ENCODE data around the gene LYL1. TPM values are rescaled to one million over a fixed set of nuclear protein-coding genes. Genes with fewer than 3 reads are reported as not detected.

The LYL1 gene
- total and polyA plus RNA-seq, 2 donors (not counting 1 experiment from before 2014, with no cell fraction given), result 112 to 125 TPM

DNA sequence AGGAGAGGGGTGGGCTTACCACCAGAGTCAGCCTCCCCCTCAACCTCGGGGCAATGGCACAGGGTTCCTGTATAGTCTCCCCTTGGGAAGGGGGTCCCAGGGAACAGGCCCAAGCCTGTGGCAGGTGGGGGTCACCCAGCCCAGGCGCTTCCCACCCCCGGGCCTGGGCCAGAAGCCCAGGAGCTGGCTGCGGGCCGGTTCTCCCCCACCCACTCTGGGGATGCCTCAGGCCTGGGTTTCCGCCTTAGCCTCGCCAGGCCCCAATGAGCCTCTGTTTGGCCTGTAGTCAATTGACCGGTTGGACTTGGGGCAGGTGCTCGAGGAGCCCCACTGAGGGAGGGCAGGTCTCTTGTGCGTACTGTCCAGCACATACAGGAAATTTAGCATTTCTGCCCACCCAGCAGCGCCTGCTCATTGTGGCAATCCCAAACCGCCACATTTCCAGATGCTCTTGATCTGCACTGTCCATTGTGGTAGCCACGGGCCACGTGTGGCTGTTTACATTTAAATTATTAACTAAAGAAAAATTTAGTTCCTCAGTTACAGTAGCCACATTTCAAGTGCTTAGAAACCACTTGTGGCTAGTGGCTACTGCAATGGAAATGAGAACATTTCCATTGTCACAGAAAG lies 9.9 kb downstream of the LYL1 start:
- peaks cover 20% of the 10 kb centered on the region for H3K79me2 ChIP-seq (ENCODE audit: control insufficient read depth, insufficient read depth, low read length)
- H3K36me3 ChIP-seq (replicated peaks in 1 of 2; ENCODE audit: control extremely low read depth in 1 of 2, control insufficient read depth in 1 of 2, extremely low read depth in 1 of 2, insufficient read depth in 2 of 2, low read length in 1 of 2), result no peaks in the 10 kb centered on the region
- no peaks in the 10 kb centered on the region for H3K9me3 ChIP-seq (ENCODE audit: control extremely low read depth in 1 of 3, control insufficient read depth in 2 of 3, insufficient read depth in 1 of 3, low read length in 2 of 3)
- H3K9ac ChIP-seq (ENCODE audit: low read length), result no peak overlapping the region
- H4K20me1 ChIP-seq (ENCODE audit: control insufficient read depth, insufficient read depth, low read length, poor library complexity, severe bottlenecking), result peaks cover 7% of the 10 kb centered on the region
- no peak overlapping the region for H3K27ac ChIP-seq (ENCODE audit: low read length in 2 of 2)
- Mint-ChIP-seq H3K4me1 (peaks cover 22% of the 10 kb centered on the region), H3K27ac (no peak overlapping the region), H3K9me3 (ENCODE audit: insufficient read depth) (no peaks in the 10 kb centered on the region), H3K4me3 (no peak overlapping the region), H3K27me3 (no peaks in the 10 kb centered on the region)
- H2AFZ ChIP-seq (ENCODE audit: insufficient read depth, low read depth, low read length, poor library complexity, severe bottlenecking), result no peak overlapping the region
- WGBS (ENCODE audit: insufficient coverage), result 94% methylated on average over 10 of the region's 14 CpGs
- CTCF ChIA-PET, result interaction anchor here (0.7 to 8.2 kb wide), 12 partner anchors 13 to 201 kb away, joined by 3 to 285 read pairs (median 5); partner anchors contain the start of gene GCDH
- TF ChIP-seq EZH2 (IDR thresholded peaks at IDR 0.05; ENCODE audit: borderline replicate concordance, insufficient read depth, low read depth, low read length, poor library complexity, severe bottlenecking), result no peak
- TF ChIP-seq, protein P1, sequence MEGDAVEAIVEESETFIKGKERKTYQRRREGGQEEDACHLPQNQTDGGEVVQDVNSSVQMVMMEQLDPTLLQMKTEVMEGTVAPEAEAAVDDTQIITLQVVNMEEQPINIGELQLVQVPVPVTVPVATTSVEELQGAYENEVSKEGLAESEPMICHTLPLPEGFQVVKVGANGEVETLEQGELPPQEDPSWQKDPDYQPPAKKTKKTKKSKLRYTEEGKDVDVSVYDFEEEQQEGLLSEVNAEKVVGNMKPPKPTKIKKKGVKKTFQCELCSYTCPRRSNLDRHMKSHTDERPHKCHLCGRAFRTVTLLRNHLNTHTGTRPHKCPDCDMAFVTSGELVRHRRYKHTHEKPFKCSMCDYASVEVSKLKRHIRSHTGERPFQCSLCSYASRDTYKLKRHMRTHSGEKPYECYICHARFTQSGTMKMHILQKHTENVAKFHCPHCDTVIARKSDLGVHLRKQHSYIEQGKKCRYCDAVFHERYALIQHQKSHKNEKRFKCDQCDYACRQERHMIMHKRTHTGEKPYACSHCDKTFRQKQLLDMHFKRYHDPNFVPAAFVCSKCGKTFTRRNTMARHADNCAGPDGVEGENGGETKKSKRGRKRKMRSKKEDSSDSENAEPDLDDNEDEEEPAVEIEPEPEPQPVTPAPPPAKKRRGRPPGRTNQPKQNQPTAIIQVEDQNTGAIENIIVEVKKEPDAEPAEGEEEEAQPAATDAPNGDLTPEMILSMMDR (IDR thresholded peaks at IDR 0.05), result no peak
- peaks cover 11 to 30% of the 10 kb centered on the region in 2 donors for H3K4me1 ChIP-seq (ENCODE audit: control insufficient read depth in 2 of 2, insufficient read depth in 2 of 2, low read length in 2 of 2)
- H3K4me2 ChIP-seq (replicated peaks; ENCODE audit: low read depth, low read length, poor library complexity, severe bottlenecking), result no peak overlapping the region
- POLR2A ChIA-PET, result interaction anchor here (0.7 to 2.9 kb wide), 3 partner anchors 115 to 1322 kb away, joined by 3 to 13 read pairs (median 10); no protein-coding TSS in a partner anchor
- no peak overlapping the region for H3K4me3 ChIP-seq (ENCODE audit: control extremely low read depth in 1 of 5, extremely low read depth in 1 of 5, insufficient read depth in 1 of 5, low read depth in 2 of 5, low read length in 4 of 5)
- no peaks in the 10 kb centered on the region for H3K27me3 ChIP-seq (replicated peaks in 1 of 4; ENCODE audit: control extremely low read depth in 1 of 4, control insufficient read depth in 3 of 4, insufficient read depth in 4 of 4, low read length in 3 of 4)
- intact Hi-C loops (cut with micrococcal nuclease), result loop anchor here (1.0 to 5.0 kb wide), 4 partner anchors 31 to 114 kb away; no protein-coding TSS in a partner anchor
- DNase-seq (peak; percentile 13), ATAC-seq (ENCODE audit: low read depth) (no peak)

GRCh38 chr19:13092158-13092543 lies 10.5 kb downstream of the LYL1 start:
- H3K36me3 ChIP-seq (replicated peaks in 1 of 2; ENCODE audit: control extremely low read depth in 1 of 2, control insufficient read depth in 1 of 2, extremely low read depth in 1 of 2, insufficient read depth in 2 of 2, low read length in 1 of 2), result no peaks in the 10 kb centered on the region
- peaks cover 11 to 30% of the 10 kb centered on the region in 2 donors for H3K4me1 ChIP-seq (ENCODE audit: control insufficient read depth in 2 of 2, insufficient read depth in 2 of 2, low read length in 2 of 2)
- Mint-ChIP-seq H3K4me3 (no peak overlapping the region), H3K27ac (no peak overlapping the region), H3K27me3 (no peaks in the 10 kb centered on the region), H3K9me3 (ENCODE audit: insufficient read depth) (no peaks in the 10 kb centered on the region), H3K4me1 (peaks cover 21% of the 10 kb centered on the region)
- no peak overlapping the region for H3K4me2 ChIP-seq (replicated peaks; ENCODE audit: low read depth, low read length, poor library complexity, severe bottlenecking)
- no peaks in the 10 kb centered on the region for H3K27me3 ChIP-seq (replicated peaks in 1 of 4; ENCODE audit: control extremely low read depth in 1 of 4, control insufficient read depth in 3 of 4, insufficient read depth in 4 of 4, low read length in 3 of 4)
- ChIA-PET POLR2A (no interaction called here), CTCF (interaction anchor here (0.5 to 8.2 kb wide), 5 partner anchors 30 to 1004 kb away, joined by 3 to 285 read pairs (median 5); no protein-coding TSS in a partner anchor)
- no peak overlapping the region for H3K4me3 ChIP-seq (ENCODE audit: control extremely low read depth in 1 of 5, extremely low read depth in 1 of 5, insufficient read depth in 1 of 5, low read depth in 2 of 5, low read length in 4 of 5)
- H2AFZ ChIP-seq (ENCODE audit: insufficient read depth, low read depth, low read length, poor library complexity, severe bottlenecking), result no peak overlapping the region
- ATAC-seq (ENCODE audit: low read depth) (no peak), DNase-seq (no peak)
- WGBS (ENCODE audit: insufficient coverage), result 93% methylated on average over 2 of the region's 2 CpGs
- peaks cover 14% of the 10 kb centered on the region for H3K79me2 ChIP-seq (ENCODE audit: control insufficient read depth, insufficient read depth, low read length)
- no peak overlapping the region for H3K9ac ChIP-seq (ENCODE audit: low read length)
- H4K20me1 ChIP-seq (ENCODE audit: control insufficient read depth, insufficient read depth, low read length, poor library complexity, severe bottlenecking), result peaks cover 7% of the 10 kb centered on the region
- TF ChIP-seq, protein P1 (IDR thresholded peaks at IDR 0.05), result no peak
- no peak for TF ChIP-seq EZH2 (IDR thresholded peaks at IDR 0.05; ENCODE audit: borderline replicate concordance, insufficient read depth, low read depth, low read length, poor library complexity, severe bottlenecking)
- intact Hi-C loops (cut with micrococcal nuclease), result loop anchor here (5.0 kb wide), 1 partner anchor 60 kb away; no protein-coding TSS in a partner anchor
- H3K27ac ChIP-seq (ENCODE audit: low read length in 2 of 2), result no peak overlapping the region
- no peaks in the 10 kb centered on the region for H3K9me3 ChIP-seq (ENCODE audit: control extremely low read depth in 1 of 3, control insufficient read depth in 2 of 3, insufficient read depth in 1 of 3, low read length in 2 of 3)
